Midbrain (tissue), 1 donor: ENCODE results near the gene AFF4.

ENCODE experiments used
- DNase-seq: peaks from one replicate; lab custom pipeline; 2025; lab: John Stamatoyannopoulos, UW

Gene AFF4

GRCh38 chr5:132889501-132889900 lies 73.9 kb downstream of the AFF4 start:
- DNase-seq: no peak

GRCh38 chr5:132887283-132887682 lies 76.2 kb downstream of the AFF4 start:
- no peak for DNase-seq

GRCh38 chr5:132886064-132886823 lies 77.2 kb downstream of the AFF4 start:
- no peak for DNase-seq

- DNase-seq: no peak
Measured at GRCh38 chr5:132884548-132884947, 78.9 kb downstream of the AFF4 start.

GRCh38 chr5:132883261-132883834 lies 80.1 kb downstream of the AFF4 start:
- DNase-seq: peak; percentile 76

- peak; percentile 28 for DNase-seq
Measured at GRCh38 chr5:132877938-132878337, 85.5 kb downstream of the AFF4 start.

GRCh38 chr5:132877466-132877865 lies 86.0 kb downstream of the AFF4 start:
- peak; percentile 32 for DNase-seq

- DNase-seq: no peak
Measured at GRCh38 chr5:132876020-132876759, 87.2 kb downstream of the AFF4 start.

- no peak for DNase-seq
Measured at GRCh38 chr5:132873930-132874271, 89.5 kb downstream of the AFF4 start.

- DNase-seq: no peak
Measured at GRCh38 chr5:132873119-132873929, 90.1 kb downstream of the AFF4 start, which contains the start of gene LEAP2. LEAP2 (plus strand) TSS chr5:132873668; CDS start chr5:132873695, 27 bp downstream.

- DNase-seq: no peak
Measured at GRCh38 chr5:132872788-132873118, 90.7 kb downstream of the AFF4 start.

GRCh38 chr5:132871459-132872284 lies 91.8 kb downstream of the AFF4 start:
- DNase-seq: no peak

GRCh38 chr5:132870801-132871200 lies 92.6 kb downstream of the AFF4 start:
- DNase-seq: no peak

GRCh38 chr5:132868754-132869153 lies 94.7 kb downstream of the AFF4 start:
- DNase-seq: no peak

GRCh38 chr5:132867046-132867451 lies 96.4 kb downstream of the AFF4 start:
- DNase-seq: no peak

GRCh38 chr5:132866342-132867045 lies 96.9 kb downstream of the AFF4 start, which contains the start of the genes GDF9 and UQCRQ:
GDF9 (minus strand) TSS chr5:132866469; CDS start chr5:132864533, 1,936 bp downstream.
UQCRQ (plus strand) TSS chr5:132866642; CDS start chr5:132866882, 240 bp downstream.
- peak; percentile 99 for DNase-seq

- no peak for DNase-seq
Measured at GRCh38 chr5:132865668-132866341, 97.6 kb downstream of the AFF4 start.

- DNase-seq: no peak
Measured at GRCh38 chr5:132860742-132861141, 102.7 kb downstream of the AFF4 start.

- DNase-seq: no peak
Measured at GRCh38 chr5:132859889-132860437, 103.5 kb downstream of the AFF4 start.

- no peak for DNase-seq
Measured at GRCh38 chr5:132856011-132856410, 107.4 kb downstream of the AFF4 start.
